ENCODE data around the gene OR10S1.

GRCh38 chr11:123939317-123939716, 38.3 kb downstream of the OR10S1 start, which contains the start of gene OR4D5:
- TF ChIP-seq EZH2 (IDR thresholded peaks at IDR 0.05; ENCODE audit: borderline replicate concordance, low read depth, low read length, severe bottlenecking) (no peak), CTCF (IDR thresholded peaks at IDR 0.05; ENCODE audit: borderline replicate concordance, extremely low read depth, low read length, poor library complexity, severe bottlenecking) (no peak)

All from DND-41 (cell line).